ENCODE measurements around the gene RAX. TPM values are rescaled to one million over a fixed set of nuclear protein-coding genes. Genes with fewer than 3 reads are reported as not detected.

Gene RAX
- total and polyA plus RNA-seq, 2 of the 8 experiments (the other 6 are each of a cell fraction or from before 2014, with no cell fraction given) = 0.12 to 0.52 TPM

- no peak for TF ChIP-seq RNF2 (IDR thresholded peaks at IDR 0.05; ENCODE audit: borderline replicate concordance, low read depth, low read length, missing control alignments, poor library complexity, severe bottlenecking)
Observed at GRCh38 chr18:59222341-59222740, 50.9 kb downstream of the RAX start (continued).
